T follicular helper cell (primary cell): ENCODE results near the gene LMAN2.

Experiments
- DNase-seq: peaks from one replicate; pipeline ENCODE4 v3.0.0-alpha.2; 2020; ENCODE audit warnings: low read depth
- total RNA-seq, 2 experiments: gene quantifications; one replicate each; lab custom pipeline; 2026; lab: John Stamatoyannopoulos, UW

The LMAN2 gene
- total RNA-seq, result 137 to 153 reads per million in 2 experiments

- peak; percentile 88 for DNase-seq
These were observed at the start of gene LMAN2 for GRCh38 chr5:177351392-177352329. LMAN2 (minus strand) TSS chr5:177351668; CDS start chr5:177351647, 21 bp downstream.

DNA sequence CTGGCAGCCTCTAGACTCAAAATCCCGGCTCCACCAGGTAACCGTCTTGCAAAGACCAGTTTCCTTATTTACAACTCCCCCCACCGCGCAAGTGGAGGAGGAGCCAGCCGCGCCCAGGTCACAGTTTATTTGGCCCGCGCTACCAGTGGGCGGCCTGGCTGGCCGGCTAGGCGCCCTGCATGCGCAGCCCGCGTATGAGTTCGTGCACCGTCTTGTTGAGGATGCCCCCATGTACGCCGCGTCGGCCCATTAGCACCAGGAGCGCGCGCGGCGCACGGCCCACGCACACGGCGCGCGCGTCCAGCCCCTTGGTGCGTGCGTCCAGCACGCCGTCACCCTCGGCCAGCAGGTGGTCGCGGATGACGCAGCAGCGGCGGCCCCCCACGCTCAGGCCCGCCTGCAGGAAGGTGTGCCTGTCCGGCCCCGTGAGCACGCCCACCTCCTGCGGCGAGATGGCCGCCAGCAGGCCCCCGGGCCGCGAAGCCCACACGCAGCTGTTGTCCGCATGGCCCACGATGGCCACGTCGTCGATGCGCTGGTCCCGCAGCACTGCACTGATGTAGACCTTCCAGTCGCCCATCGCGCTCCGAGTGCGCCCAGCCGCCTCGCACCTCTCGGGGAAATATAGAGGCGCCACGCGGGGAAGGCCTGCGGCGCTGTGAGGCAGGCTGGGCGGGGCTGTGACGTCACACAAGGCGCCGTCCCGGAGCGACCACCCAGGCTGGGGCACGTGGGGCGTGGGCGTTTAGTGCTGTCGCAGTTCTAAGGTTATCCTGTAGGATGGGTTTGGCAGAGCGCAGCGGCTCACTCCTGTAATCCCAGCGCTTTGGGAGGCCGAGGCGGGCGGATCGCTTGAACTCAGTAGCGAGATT lies 48.8 kb upstream of the LMAN2 start, which contains the start of gene PFN3:
Gene PFN3 (minus strand): TSS at position 665 of the 872 bp plus-strand sequence. CDS start 85 bp downstream, at position 580.
- DNase-seq, result no peak

GRCh38 chr5:177397875-177398390 lies 46.5 kb upstream of the LMAN2 start:
- no peak for DNase-seq

DNA sequence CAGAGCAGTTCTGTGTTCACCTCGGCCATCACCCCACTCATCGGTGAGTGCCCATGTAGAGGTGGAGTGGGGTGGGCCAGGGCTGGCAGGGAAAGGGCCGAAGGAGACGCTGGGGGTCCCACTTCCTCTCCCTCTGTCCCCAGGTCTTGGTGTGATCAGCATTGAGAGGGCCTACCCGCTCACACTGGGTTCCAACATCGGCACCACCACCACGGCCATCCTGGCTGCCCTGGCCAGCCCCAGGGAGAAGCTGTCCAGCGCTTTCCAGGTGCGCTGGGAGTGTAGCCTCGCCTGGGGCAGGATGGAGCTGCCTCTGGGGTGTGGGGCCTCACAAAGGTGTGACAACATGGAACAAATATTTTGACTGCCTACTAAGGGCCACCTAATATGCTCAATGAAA lies 45.3 kb upstream of the LMAN2 start:
- no peak for DNase-seq

DNA sequence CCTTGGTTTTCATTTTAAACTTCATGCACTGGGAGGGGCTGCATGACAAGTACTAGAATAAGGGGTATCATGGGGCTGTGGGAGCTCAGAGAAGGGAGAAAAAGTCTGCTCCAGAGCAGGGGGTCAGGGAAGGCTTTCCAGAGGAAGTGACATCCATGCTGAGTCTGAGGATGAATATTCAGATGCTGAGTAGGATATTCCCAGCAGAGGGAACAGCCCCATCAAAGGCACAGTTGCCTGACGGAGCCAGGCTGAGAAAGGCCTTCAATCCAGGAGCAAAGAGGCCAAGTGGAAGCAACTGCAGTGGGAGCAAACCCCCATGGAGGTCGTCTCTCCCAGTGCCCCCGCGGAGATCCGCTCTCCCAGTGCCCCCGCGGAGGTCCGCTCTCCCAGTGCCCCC lies 44.6 kb upstream of the LMAN2 start:
- DNase-seq, result no peak

DNA sequence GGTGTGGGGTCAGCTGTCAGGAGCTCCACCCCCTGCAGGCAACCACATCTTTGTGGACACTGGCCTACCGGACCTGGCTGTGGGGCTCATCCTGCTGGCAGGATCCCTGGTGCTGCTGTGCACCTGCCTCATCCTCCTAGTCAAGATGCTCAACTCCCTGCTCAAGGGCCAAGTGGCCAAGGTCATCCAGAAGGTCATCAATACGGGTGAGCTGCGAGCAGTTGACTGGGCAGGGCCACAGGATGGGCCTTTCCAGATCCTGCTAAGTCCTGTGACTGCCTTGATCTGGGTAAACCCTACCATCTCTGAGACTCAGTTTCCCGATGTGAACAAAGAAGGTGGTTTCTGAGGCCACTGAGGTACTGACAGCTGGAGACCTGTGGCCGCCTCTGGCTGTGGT lies 42.5 kb upstream of the LMAN2 start:
- no peak for DNase-seq

DNA sequence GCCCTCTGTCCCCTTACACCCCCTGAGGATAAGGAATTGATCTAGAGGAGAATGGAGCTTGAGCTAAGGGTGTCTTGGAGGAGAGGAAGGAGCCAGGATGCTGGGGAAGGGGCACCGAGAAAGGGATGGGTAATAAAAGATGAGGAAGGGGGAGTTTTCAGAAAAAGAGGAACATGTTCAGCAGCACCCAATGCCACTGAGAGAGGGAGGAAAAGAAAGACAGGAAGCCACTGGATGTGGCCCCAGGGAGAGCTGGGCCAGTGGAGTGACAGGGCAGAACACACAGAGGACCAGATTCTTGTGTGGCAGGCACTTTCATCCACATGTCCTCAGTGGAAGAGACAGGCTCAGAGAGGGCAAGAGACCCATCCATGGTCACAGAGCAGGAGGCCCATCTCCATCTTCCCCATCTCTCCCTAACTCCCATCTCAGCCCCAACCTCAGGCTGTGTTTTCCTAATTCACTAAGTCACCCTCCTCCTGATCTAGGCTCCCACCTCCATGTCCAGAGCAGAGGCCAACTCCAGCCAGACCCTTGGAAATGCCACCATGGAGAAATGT lies 41.8 kb upstream of the LMAN2 start:
- no peak for DNase-seq

- no peak for DNase-seq
These were observed 41.3 kb upstream of the LMAN2 start for GRCh38 chr5:177392765-177393164.

DNA sequence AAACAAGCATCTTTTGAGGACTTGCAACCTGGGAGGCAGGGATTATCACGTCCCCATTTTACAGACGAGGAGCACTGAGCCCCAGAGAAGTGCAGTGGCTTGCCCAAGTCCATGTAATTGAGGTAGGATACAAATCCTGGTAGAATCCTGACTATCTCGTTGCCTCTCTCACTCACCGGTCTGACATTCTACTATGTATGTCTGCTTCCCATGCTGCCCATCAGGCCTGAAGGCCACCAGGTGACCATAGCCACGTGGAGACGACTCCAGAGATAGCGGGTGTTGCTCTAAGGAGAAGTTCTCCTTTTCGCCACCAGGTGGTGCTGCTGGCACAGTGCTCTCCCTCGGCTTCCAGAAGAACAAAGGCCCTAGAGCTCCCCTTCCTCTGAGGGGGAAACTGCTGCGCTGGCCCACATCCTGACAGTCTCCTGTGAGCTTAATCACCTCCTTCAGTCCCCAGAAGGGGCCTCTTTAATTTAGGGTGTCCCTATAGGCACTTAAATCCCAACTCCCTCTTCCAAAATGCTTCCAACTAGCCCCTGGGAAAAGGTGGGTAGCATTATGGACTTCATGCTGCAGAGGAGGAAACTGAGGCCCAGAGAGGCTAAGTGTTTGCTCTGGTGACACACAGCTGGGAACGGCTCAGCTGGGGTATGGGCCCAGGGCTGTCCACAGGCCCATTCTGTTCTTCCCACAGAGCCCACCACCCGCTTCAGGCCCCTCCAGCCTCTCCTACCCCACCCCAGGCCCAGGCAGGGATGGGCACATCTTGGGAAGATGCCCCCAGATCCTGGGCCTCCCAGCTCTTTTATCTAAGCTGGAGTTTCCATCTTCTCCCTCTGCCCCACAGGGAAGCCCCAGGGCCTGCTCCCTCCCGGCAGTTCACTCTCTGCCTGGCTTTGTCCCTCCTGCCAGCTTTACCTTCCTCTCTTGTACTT lies 39.2 kb upstream of the LMAN2 start:
- DNase-seq, result peak; percentile 80

DNA sequence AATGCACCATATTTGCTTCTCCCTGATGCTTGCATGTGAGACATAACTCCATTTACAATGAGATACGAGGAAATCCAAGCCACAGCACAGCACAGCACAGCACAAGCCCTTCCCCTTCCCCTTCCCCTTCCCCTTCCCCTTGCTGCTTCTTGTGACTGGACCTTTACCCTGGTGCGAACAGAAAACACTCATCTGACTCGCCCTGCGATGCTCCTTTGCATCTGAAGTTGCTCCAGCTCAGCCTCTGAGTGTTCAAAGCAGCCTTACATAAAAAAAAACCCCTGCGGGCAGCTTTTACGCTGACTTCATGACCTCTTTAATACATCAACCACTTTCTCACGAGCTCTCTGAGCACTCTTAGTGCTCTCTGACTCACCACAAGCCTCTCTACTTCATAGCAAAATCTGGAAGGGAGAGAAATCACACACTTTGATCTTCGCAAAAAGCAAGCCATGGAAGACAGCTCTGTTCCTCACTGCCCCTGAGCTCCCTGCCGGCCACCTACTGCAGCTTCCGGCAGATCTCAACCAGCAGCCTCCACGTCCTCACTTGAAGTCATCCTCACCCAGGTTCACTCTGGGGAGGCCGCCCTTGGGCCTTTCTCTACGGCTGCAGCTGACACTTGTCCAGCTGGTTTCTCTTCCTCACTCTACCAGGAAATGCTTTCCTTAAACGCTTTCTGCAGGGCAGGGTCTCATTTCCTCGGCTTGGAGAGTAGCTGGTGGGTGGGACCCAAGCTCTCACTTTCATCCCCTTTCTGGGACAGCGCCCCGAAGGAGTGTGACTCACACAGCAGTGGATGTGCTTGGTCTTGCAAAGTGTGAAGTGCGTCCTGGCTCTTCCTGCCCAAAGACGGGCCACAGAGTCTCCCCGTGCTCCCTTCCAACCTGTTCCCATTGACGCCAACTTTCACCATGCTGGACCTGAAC lies 38.0 kb upstream of the LMAN2 start:
- DNase-seq, result peak; percentile 42

- no peak for DNase-seq
These were observed 37.1 kb upstream of the LMAN2 start for GRCh38 chr5:177388521-177389052.

DNA sequence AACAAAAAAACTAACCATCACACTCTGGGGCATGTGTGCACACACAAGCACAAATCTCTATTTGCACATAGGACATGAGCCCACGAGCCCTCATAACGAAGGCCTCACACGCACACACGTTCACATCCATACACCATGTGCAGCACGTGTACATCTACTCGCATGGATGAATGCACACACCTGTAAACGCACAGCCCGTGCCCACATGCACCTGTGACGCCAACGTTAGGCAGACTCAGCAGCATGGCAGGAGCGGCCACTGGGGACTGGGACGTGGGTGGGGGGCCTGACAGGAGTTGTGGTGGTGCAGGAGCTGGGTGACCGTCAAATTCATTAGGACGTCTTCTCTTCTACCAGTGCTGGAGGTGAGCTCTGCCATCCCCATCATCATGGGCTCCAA lies 35.9 kb upstream of the LMAN2 start:
- DNase-seq, result no peak

GRCh38 chr5:177386542-177386941 lies 35.1 kb upstream of the LMAN2 start:
- no peak for DNase-seq

- no peak for DNase-seq
These were observed 34.3 kb upstream of the LMAN2 start for GRCh38 chr5:177385720-177386119.

DNA sequence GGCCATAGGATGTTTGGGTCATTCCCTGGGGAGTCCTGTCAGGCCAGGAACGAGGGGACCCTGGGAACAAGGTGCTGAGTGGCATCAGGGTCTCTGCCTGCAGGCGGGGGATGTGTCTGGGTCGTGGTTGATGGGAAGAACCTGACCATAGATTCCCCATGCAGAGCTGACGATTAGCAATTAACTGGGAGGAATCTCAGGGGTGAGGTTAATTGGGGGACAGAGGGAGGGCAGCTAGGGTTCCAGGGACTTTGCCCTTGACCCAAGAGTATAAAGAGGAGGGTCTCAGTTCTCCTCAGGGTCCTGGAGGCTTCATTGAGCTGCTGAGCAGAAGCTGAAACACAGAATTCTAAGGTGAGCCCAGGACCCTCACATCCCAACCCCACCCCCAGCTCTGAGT lies 32.7 kb upstream of the LMAN2 start, which contains the start of gene SLC34A1:
Gene SLC34A1 (plus strand): TSS at position 301 of the 400 bp plus-strand sequence. CDS start 1,308 bp downstream, outside the sequence.
- no peak for DNase-seq

GRCh38 chr5:177383181-177383580 lies 31.7 kb upstream of the LMAN2 start:
- DNase-seq, result no peak

DNA sequence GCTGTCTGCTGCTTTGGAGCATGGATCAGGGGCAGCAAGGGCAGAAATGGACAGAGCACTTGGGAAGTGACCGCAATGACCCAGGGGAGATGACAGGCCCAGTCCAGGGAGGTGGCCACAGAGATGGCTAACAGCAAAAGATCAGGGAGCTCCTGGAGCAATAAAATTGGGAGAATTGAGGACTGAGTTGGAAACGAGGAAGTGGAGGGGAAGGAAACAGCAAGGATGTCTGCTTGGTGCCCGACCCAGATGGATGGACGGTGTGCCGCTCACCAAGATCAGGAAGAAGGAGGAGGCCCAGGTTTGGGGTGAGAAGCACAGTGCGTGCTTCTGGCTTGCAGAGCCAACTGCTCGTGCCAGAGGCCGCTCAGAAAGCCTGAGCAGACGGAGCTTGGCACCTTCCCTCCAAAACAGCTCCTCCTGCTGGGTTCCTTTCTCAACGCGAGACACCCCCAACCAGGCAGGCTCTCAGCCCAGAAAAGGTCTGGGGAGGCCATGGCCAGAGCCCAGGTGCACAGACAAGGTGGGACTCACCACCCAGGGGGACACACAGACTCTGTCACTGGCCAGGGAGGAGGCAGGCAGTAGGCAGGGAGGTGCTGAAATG lies 31.1 kb upstream of the LMAN2 start:
- no peak for DNase-seq

DNA sequence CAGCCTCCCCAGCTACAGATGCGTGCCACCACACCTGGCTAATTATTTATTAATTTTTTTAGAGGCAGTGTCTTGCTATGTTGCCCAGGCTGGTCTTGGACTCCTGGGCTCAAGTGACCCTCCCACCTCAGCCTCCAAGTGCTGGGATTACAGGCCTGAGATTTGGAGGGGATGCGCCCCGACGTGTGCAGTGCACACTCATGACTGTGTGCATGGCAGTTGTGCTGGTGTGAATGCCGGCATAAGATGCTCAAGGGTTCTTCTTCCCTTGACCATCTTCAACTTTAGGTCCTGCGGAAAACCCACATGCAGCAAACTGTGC lies 29.3 kb upstream of the LMAN2 start:
- no peak for DNase-seq
